PFSK-1 (cell line): ENCODE data around the gene SHF.

Experiments used
- FOXP2 ChIP-seq: optimal IDR thresholded peaks from 2 replicates; pipeline ENCODE3; 2011; ENCODE audit warnings: borderline replicate concordance, control low read depth, inconsistent platforms; ENCODE audit not compliant: insufficient read depth; ENCODE audit errors: extremely low read length, extremely low read depth
- POLR2AphosphoS5 ChIP-seq: IDR thresholded peaks from 2 replicates; pipeline ENCODE4 v1.6.1; 2012; ENCODE audit warnings: low read depth, mild to moderate bottlenecking, control low read depth, low read length, moderate library complexity
- SIN3A ChIP-seq: IDR thresholded peaks from 2 replicates; pipeline ENCODE4 v1.6.1; 2012; ENCODE audit warnings: mild to moderate bottlenecking, low read length, moderate library complexity, borderline replicate concordance; ENCODE audit not compliant: insufficient read depth
- TAF1 ChIP-seq: IDR thresholded peaks from 2 replicates; pipeline ENCODE4 v1.6.1; 2012; ENCODE audit warnings: low read length, control low read depth, borderline replicate concordance; ENCODE audit not compliant: insufficient read depth

GRCh38 chr15:45146405-45146804 is 41.4 kb downstream of the SHF start:
- no peak for TF ChIP-seq FOXP2
- no peak for TF ChIP-seq TAF1
- no peak for TF ChIP-seq POLR2AphosphoS5
- no peak for TF ChIP-seq SIN3A
